DND-41 (cell line): ENCODE measurements around the gene RRP15.

Experiments
- CTCF ChIP-seq: IDR thresholded peaks from 2 replicates; pipeline ENCODE4 v1.5.1; 2012; ENCODE audit warnings: borderline replicate concordance, low read length, moderate library complexity, mild to moderate bottlenecking; ENCODE audit not compliant: poor library complexity, severe bottlenecking; ENCODE audit errors: extremely low read depth
- EZH2 ChIP-seq: IDR thresholded peaks from 3 replicates; pipeline ENCODE4 v1.6.1; 2012; ENCODE audit warnings: borderline replicate concordance, low read depth, mild to moderate bottlenecking, moderate library complexity, low read length, inconsistent platforms; ENCODE audit not compliant: severe bottlenecking

GRCh38 chr1:218332416-218332815 is 47.3 kb downstream of the RRP15 start:
- TF ChIP-seq CTCF (no peak), EZH2 (no peak)
